Epithelial cell of alveolus of lung (primary cell): ENCODE results near the gene GLRA2. TPM values are rescaled to one million over a fixed set of nuclear protein-coding genes. Genes with fewer than 3 reads are reported as not detected.

ENCODE experiments used
- total RNA-seq: library from RNA; depleted of rRNA; stranded (reverse); fragments of >200 nt; gene quantifications from 2 replicates; pipeline ENCODE4 v1.2.1, GENCODE V29; 2015

GLRA2 gene
- not detected in 2 replicates for total RNA-seq

DNA sequence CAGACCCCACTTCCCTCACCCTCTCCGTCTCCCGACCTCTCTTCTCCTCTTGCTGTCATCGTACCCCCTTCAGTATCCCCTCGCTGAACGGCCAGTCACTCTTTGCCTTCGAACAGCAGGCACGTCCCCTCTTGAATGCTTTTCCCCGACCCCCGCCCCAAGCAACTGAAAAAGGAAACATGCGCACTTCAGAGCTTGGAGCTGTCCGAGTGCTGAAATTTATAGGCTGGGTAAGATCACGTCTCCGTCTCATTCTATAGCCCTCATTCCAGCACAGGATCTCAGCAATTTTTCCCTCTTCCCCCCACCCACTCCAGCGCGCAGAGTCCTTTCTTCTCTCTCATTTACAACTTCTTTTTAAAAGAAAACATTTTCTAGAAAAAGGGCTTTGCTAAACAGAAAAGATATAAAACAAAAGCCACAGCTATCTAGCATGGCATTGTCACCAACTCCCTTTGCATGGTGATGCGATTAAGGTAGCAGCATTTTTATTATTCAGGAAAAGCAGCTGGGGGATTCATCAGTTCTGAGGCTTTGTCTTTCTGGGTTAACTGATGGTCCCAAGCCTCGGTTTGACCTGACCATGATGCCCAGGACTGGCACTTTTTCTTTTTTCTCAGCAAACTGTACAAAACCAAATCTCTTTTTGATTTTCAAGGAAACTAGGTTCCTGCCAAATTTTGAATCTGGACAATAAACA lies at the start of gene GLRA2:
TSS of gene GLRA2 (plus strand) at position 247 of the 700 bp plus-strand sequence. CDS start 522 bp downstream, outside the sequence.

